AG04449 (cell line): ENCODE data around the gene GALNT8.

Experiments used
- CTCF ChIA-PET: fragments of 350-600 bp; formaldehyde crosslinking; extraction: SDS; loops from one replicate; lab custom pipeline; 2021; ENCODE audit warnings: antibody characterized with exemption; lab: Yijun Ruan, JAX
- POLR2A ChIA-PET: fragments of 400-600, 350-600 bp; formaldehyde crosslinking; extraction: SDS; loops from one replicate; lab custom pipeline; 2020; ENCODE audit warnings: antibody characterized with exemption, inconsistent platforms; lab: Yijun Ruan, JAX
- DNase-seq: peaks from one replicate; pipeline ENCODE4 v3.0.0-alpha.2; 2010; ENCODE audit warnings: low read depth, low spot score
- H3K4me3 ChIP-seq: 2 replicates; pipeline ENCODE4 v1.5.1; 2011; ENCODE audit warnings: low read depth, mild to moderate bottlenecking, control low read depth, low read length
- TF ChIP-seq, protein P1 (sequence below): IDR thresholded peaks from one replicate; pipeline ENCODE4 v1.5.1; 2011; ENCODE audit warnings: mild to moderate bottlenecking, moderate library complexity, low read length, control low read depth, inconsistent platforms; ENCODE audit not compliant: insufficient read depth; ENCODE audit errors: missing control alignments

The GALNT8 gene

DNA sequence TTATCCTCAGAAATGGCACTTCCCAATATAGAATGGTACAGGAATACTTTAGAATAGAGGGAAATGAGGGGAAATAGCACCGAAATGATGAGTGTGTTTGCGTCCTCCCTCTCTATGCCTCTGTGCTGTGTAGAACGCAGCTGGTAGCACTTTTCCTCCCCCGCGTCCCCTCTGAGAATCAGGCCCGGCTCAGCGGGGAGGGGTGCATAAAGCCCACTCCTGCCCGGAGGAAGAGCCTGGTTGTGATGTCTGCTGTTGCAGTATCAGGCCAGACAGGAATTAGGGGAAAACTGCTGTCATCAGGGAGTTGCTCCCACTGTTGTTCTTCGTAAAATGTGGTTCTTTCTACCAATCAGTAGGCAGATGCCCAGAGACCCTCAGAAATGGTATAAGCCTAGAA lies 76.0 kb downstream of the GALNT8 start:
- DNase-seq: no peak
- ChIA-PET POLR2A (no interaction called here), CTCF (no interaction called here)
- H3K4me3 ChIP-seq: no peak overlapping the region
- TF ChIP-seq, protein P1, sequence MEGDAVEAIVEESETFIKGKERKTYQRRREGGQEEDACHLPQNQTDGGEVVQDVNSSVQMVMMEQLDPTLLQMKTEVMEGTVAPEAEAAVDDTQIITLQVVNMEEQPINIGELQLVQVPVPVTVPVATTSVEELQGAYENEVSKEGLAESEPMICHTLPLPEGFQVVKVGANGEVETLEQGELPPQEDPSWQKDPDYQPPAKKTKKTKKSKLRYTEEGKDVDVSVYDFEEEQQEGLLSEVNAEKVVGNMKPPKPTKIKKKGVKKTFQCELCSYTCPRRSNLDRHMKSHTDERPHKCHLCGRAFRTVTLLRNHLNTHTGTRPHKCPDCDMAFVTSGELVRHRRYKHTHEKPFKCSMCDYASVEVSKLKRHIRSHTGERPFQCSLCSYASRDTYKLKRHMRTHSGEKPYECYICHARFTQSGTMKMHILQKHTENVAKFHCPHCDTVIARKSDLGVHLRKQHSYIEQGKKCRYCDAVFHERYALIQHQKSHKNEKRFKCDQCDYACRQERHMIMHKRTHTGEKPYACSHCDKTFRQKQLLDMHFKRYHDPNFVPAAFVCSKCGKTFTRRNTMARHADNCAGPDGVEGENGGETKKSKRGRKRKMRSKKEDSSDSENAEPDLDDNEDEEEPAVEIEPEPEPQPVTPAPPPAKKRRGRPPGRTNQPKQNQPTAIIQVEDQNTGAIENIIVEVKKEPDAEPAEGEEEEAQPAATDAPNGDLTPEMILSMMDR: no peak

DNA sequence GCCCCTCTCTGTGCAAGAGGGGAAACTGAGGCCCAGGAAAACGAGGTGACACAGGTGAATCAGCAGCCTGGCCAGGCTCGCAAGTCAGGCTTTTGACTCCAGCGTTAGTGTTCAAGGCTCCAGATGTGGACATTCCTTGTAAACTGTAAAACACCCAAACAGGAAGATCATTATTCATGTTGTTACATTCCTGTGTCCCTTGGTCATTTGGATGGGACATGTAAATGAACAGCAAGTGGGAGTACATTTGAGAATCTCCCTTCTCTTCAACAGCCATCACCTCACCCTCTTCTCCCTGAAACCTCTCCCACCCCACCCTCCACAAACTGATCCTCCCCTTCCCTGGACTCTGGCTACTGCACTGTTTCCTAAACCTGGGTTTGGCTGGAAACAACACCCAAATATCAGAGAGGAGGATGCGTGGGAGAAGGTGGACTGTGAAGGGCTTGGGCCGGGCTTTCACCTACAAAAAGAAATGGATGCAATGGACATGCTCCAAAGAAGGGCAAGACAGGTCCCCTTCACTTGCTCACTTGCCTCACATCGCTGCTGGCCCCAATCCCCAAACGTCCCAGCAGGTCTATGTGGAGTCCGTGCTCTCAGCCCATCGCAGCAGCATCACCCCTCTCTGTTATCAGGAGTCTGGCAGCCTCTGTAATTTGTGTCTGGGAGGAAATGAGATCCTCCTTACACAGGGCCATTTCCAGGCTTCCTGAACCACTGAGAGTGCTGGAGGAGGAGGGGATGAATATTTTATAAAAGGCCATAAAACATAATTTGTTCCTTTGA lies 76.7 kb downstream of the GALNT8 start:
- no peak for DNase-seq
- TF ChIP-seq, protein P1: no peak
- ChIA-PET CTCF (no interaction called here), POLR2A (no interaction called here)
- no peak overlapping the region for H3K4me3 ChIP-seq

DNA sequence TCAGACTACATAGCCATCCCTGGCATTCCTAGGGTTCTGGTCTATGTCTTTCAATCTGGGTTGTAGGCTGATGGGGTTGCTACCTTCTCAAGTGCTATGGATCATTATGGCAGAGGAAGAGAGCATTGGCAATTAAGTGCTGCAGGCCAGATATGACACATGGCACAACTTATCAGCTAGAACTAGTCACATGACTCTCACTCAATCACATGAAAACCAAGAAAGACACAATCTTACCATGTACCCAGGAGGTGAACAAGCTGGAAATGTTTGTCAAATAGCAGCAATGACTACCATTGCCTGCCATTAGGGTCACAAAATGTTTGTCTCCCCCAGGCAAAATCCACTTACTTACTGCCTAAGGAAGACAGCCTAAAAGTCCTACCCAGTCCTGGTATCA lies 80.4 kb downstream of the GALNT8 start:
- CTCF ChIA-PET: no interaction called here
- POLR2A ChIA-PET: no interaction called here
- no peak overlapping the region for H3K4me3 ChIP-seq
- TF ChIP-seq, protein P1: no peak
- no peak for DNase-seq

DNA sequence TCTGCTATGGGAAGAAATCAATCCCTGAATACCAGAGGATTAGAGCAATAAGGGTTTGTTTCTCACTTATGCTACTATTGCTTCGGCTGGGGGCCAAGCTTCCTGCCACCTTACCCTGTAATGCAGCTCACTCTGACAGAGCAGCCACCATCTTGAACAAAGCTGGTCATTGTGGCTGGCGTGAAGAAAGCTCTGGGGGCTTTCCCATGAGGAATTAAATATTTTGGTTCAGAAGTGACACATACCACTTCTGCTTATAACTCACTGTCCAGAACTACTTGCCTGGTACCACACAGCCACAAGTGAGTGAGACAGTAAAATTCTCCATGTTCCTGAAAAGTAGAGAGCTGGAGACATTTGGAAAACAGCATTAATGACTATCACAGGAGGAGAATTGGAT lies 82.6 kb downstream of the GALNT8 start:
- CTCF ChIA-PET: no interaction called here

DNA sequence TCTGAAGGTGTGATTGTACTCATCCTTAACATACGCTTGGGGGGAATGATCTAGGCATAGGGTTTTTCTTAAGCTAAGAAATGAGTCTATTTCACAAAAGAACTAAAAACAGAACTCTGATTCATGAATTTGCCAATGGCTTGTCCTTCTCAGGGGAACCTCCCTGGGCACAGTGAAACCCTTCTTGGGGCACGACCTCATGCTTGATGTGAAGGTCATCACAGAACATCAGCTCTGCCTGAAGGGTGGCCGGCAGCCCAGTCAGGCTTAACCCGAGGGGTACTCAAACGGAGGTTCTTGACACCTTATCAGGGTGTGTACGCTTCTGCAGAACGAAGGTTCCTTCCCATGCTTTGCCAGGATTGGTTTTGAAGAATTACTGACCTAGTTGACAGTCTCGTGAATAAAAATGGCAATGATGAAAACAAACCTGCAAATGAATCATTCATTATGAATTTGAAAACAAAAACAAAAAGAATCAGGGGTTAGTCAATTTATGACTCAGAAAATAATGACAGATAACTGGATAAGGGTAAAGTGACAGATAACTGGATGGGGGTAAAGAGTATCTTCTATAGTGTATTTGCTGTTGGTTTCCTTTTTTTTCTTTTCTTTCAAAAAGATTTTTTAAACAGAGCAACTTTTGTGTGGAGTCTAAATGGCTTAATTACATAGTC lies 86.4 kb downstream of the GALNT8 start:
- H3K4me3 ChIP-seq: no peak overlapping the region
- ChIA-PET POLR2A (no interaction called here), CTCF (interaction anchor here (0.7 kb wide), 1 partner anchor 17 kb away, joined by 3 read pairs; no protein-coding TSS in a partner anchor)
- no peak for DNase-seq
- TF ChIP-seq, protein P1: no peak

More for the DNA sequence above, 82.6 kb downstream of the GALNT8 start:
- H3K4me3 ChIP-seq: no peak overlapping the region
- TF ChIP-seq, protein P1: no peak
- POLR2A ChIA-PET: no interaction called here
- DNase-seq: no peak

DNA sequence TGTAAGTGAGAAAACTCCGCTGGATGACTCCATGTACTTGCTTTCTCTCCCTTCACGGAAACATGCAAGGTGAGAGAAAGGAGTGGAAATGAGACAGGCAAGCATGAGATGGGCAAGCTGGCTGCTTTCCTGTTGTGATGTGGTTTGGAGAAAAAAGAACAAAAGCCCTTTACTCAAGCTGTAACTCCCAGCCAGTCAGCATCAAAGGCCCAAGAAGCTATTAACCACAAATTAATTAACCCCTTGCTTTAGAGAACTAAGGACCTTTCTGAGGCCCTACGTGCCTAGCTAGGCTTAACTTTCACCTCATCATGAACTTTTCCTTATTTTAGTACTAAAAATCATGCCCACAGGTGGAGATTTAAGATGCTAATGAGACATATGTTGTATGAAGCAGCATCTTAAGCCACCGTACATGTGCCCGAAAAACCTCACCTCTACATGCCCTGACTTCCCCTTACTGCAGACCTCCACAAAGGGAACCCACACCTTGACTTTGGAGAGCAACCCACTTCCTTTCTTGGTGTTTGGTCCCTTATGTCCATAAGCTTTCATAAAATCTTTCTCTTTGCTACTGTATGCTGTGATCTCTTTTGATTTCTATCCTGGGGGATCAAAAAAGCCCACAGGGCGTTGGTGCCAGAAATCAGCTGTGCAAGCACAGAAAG lies 87.0 kb downstream of the GALNT8 start:
- ChIA-PET CTCF (interaction anchor here (0.7 kb wide), 1 partner anchor 16 kb away, joined by 3 read pairs; no protein-coding TSS in a partner anchor), POLR2A (no interaction called here)
- TF ChIP-seq, protein P1: no peak
- DNase-seq: no peak
- H3K4me3 ChIP-seq: no peak overlapping the region
